Renal cortical epithelial cell (primary cell): ENCODE results near the gene IRX5. TPM values are rescaled to one million over a fixed set of nuclear protein-coding genes. Genes with fewer than 3 reads are reported as not detected.

Experiments
- DNase-seq: peaks from one replicate; pipeline ENCODE4 v3.0.0-alpha.2; 2011; ENCODE audit warnings: low read depth
- total RNA-seq: library from RNA; depleted of rRNA; stranded (reverse); fragments of >200 nt; gene quantifications from 2 replicates; pipeline ENCODE4 v1.2.3, GENCODE V29; 2014

Gene IRX5
- total RNA-seq, result 1.6 and 6.8 TPM in 2 replicates

- peak; percentile 75 for DNase-seq
Observed at GRCh38 chr16:54930005-54930868, at the start of gene IRX5. Gene IRX5, plus strand, starts transcription at chr16:54930865. Its CDS starts 334 bp downstream, at chr16:54931199.

- no peak for DNase-seq
Observed at GRCh38 chr16:54882556-54882955, 48.1 kb upstream of the IRX5 start.

GRCh38 chr16:54883358-54883757 lies 47.3 kb upstream of the IRX5 start:
- no peak for DNase-seq

GRCh38 chr16:54886078-54886477 lies 44.6 kb upstream of the IRX5 start:
- no peak for DNase-seq

GRCh38 chr16:54890381-54890780 lies 40.3 kb upstream of the IRX5 start:
- no peak for DNase-seq

- no peak for DNase-seq
Observed at GRCh38 chr16:54891346-54891745, 39.3 kb upstream of the IRX5 start.

- no peak for DNase-seq
Observed at GRCh38 chr16:54892981-54893380, 37.7 kb upstream of the IRX5 start.

GRCh38 chr16:54897930-54898329 lies 32.7 kb upstream of the IRX5 start:
- DNase-seq, result no peak

GRCh38 chr16:54901606-54902005 lies 29.1 kb upstream of the IRX5 start:
- no peak for DNase-seq

GRCh38 chr16:54903047-54903446 lies 27.6 kb upstream of the IRX5 start:
- DNase-seq, result no peak

- no peak for DNase-seq
Observed at GRCh38 chr16:54911079-54911478, 19.6 kb upstream of the IRX5 start.

- DNase-seq, result no peak
Observed at GRCh38 chr16:54912720-54913119, 17.9 kb upstream of the IRX5 start.

GRCh38 chr16:54921206-54921824 lies 9.3 kb upstream of the IRX5 start:
- DNase-seq, result no peak

GRCh38 chr16:54923055-54923473 lies 7.6 kb upstream of the IRX5 start:
- DNase-seq, result no peak

- DNase-seq, result no peak
Observed at GRCh38 chr16:54923988-54924387, 6.7 kb upstream of the IRX5 start.

- DNase-seq, result no peak
Observed at GRCh38 chr16:54926166-54926838, 4.4 kb upstream of the IRX5 start.

GRCh38 chr16:54927125-54928015 lies 3.3 kb upstream of the IRX5 start:
- no peak for DNase-seq

- DNase-seq, result no peak
Observed at GRCh38 chr16:54928016-54928356, 2.7 kb upstream of the IRX5 start.

GRCh38 chr16:54928411-54929089 lies 2.1 kb upstream of the IRX5 start:
- DNase-seq, result no peak

- peak; percentile 89 for DNase-seq
Observed at GRCh38 chr16:54929090-54930004, 1.3 kb upstream of the IRX5 start.
